GM21717 (cell line): Measurements from ENCODE around the gene GABRE.

Source experiments
- ATAC-seq: cut with Tn5 transposase; IDR thresholded peaks from one replicate; pipeline ENCODE4 v1.9.1; 2021; ENCODE audit warnings: mild to moderate bottlenecking, moderate library complexity; ENCODE audit not compliant: unreplicated experiment

The GABRE gene, protein sequence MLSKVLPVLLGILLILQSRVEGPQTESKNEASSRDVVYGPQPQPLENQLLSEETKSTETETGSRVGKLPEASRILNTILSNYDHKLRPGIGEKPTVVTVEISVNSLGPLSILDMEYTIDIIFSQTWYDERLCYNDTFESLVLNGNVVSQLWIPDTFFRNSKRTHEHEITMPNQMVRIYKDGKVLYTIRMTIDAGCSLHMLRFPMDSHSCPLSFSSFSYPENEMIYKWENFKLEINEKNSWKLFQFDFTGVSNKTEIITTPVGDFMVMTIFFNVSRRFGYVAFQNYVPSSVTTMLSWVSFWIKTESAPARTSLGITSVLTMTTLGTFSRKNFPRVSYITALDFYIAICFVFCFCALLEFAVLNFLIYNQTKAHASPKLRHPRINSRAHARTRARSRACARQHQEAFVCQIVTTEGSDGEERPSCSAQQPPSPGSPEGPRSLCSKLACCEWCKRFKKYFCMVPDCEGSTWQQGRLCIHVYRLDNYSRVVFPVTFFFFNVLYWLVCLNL

DNA sequence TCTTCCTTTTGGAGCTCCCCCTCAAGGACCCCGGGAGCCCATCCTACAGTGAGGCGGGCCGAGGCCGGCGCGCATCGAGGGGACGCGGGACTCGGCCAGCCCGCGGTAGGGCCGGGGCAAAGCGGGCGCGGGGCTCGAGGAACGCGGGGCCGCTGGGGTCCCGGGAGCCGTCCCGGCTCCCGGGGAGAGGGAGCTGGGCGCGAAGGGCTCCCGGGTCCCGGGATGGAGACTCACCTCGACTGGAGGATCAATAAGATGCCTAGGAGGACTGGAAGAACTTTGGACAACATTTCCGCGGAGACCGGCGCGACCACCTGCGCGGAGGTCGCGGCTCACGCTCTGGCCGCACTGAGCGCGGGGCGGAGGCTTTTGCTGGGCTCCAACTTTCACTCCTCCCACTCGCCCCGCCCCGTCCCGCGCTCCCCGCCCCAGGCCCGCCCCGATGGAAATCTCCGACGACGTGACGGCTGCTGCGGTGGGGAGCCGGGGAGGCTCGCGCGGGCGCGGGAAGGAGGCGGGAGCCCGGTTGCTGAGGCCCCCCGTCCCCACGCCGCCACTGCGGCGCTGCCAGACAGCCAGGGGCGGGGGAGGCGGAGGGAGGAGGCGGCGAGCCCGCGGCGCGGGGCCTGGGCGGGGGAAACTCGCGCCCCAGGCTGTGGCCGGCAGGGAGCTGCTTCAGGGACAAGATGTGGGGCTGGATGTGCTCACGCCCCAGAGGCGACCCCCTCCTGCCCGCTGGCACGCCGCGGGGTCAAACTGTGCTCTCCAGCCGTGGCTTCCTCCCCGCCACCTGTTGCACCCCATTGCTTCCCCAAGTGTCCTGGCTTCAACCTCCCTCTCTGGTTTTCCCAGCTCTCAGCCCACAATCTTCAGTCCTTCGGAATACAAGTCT, at the start of gene GABRE:
TSS of gene GABRE (minus strand) at position 341 of the 892 bp plus-strand sequence. CDS start at position 290, 51 bp downstream.
- ATAC-seq: no peak

DNA sequence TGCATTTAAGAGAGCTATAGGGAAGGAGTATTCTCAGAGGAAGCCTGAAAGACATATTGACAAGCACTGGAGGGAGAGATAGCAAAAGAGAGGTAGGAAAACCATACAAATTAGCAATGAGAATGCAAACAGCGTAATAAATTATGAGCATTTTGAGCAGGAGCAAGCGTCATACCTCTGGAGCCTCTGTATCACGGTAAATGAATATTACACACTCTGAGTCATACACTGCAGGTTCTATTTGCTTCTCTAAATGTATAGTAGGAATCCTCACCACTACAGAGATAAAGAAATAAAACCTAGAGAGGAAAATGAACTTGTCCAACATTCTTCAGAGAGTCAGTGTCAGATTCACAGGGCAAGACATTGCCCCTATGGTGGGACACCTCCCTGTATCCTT, 46.4 kb upstream of the GABRE start:
- ATAC-seq: no peak

DNA sequence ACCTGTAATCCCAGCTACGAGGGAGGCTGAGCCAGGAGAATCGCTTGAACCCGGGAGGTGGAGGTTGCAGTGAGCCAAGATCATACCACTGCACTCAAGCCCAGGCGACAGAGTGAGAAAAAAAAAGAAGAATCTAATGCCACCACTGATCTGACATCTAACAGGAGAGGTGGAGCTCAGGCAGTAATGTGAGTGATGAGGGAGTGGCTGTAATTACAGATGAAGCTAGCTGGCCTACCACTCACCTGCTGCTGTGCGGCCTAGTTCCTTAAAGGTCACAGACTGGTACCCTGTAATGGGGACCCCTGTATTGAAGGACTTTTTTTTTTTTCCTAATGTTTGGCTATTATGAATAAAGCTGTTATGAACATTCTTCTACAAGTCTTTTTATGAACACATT, 25.3 kb upstream of the GABRE start:
- ATAC-seq: no peak

DNA sequence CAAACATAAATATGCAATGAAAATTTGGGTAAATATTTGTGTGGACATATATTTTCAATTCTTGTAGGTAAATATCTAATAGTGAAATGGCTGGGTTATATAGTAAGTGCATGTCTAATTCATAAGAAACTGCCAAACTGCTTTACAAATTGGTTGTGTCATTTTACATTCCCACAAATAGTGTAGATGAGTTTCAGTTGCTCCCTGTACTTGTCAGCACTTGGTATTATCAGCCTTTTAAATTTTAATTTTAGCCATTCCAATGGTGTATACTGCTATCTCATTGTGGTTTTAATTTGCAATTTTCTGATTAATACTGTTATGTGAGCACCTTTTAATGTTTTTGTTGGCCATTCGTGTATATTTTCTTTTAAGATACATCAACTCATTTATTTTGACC, 23.1 kb upstream of the GABRE start:
- ATAC-seq: no peak

DNA sequence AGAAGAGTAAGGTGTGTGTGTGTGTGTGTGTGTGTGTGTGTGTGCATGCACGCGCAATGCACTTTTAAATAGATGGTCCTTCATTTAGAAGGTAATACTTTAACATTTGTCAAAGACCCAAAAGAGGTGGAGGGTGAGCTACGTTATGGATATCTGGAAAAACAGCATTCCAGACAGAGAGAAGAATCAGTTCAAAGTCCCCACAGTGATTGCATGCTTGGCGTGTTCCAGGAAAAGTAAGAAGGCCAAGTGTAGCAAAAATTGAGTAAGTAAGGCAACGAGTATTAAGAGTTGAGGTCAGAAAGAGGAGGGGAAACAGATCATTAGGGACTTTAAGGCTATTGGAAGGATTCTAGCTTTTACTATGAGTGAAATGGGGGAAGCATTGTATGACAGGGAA, 21.9 kb upstream of the GABRE start:
- ATAC-seq: no peak

DNA sequence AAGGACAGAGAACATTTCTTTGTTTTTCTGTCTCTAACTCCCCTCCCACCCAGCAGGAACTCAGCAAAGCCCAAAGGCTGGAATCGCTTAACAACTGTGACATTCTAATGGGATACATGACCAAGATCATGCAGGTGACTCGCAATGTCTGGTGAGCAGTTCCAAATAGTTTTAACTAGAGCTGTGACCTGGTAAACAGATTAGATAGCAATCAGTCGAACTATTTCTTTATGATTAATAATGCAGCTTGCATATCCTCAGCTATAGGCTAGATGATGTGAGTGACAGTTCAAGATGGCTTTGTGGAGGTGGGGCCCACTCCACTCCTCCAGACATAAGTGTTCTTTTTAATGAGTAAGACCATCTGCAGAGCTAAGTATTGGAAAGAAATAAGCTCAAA, 20.0 kb upstream of the GABRE start:
- ATAC-seq: no peak

DNA sequence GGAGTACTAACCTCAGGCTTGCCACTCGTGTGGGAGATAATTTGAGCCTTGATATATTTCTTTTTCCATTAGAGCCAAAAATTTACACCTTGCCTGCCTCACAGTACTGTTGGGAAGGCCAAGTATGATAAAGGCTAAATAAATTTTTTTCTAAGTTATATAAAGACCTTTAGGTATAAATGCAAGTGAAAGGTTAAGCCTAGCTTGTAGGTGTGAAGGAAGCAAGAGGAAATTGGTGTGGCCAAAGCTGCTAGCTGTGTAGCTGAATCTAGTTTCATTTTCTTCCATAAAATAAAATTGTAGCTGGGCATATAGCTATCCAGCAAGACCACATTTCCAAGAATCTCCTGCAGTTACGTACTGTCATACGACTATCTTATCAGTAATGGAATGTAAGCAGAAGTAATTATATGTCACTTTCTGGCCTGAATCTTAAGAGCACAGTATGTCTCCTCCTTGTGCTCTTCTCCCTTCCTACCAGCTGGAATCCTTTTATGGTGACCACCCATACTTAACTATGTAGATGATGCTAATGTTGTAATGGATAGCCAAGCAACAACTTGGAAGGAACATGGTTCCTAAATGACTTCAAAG, 14.3 kb upstream of the GABRE start:
- ATAC-seq: no peak

DNA sequence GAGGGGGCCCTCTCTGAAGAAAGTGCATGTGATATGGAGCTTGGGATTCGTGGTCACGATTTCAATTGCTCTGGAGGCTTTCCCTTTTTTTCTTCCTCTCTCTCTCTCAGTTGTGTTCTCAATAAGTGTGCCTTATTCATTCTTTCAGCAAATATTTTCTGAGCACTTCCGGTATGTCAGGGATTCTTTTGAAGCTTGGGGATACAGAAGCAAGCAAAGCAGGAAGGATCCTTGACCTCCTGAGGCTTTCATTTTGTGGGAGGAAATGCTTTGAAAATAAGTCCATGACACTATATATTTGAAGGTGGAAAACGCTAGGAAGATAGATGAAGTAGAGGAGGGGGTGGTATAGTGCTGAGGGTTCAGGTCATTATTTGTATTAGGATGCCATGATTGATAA, 12.6 kb upstream of the GABRE start:
- ATAC-seq: no peak

DNA sequence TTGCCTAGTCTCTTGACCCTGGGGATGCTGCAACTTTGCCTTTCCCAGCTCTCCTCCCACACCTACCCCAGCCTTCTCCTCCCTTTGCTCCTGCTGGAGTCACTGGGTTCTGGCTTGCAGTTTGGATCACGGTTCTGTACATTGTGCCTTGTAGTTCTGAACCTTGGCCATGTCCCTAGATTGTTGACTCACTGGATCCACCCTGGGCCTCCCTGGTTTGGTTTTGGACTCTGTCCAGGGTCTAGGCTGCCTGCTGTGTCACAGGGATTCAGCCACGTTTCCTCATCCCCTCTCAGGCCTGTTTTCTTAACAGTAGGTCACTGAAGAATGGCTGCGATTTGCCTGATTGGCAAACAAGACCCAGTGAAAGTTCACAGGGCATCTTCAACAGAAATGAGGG, 11.5 kb upstream of the GABRE start:
- ATAC-seq: no peak

DNA sequence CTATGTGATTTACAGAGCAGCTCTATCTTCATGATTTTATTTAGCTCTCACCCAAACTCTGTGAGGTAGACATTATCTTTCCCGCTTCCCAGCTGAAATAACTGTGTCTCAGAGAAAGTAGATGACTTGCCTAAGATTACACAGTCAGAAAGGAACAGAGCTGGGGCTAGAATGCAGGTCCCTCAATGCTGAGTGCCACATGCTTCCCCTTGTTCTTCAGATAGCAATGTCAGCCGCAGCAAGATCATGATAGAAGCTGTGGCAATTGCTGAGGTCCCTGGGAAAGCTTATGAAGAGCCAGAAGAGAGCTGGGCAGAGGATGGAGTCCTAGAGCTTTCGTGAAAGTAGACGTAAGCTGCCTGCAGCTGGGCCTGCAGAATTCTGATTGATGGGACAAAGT, 11.1 kb upstream of the GABRE start:
- no peak for ATAC-seq

DNA sequence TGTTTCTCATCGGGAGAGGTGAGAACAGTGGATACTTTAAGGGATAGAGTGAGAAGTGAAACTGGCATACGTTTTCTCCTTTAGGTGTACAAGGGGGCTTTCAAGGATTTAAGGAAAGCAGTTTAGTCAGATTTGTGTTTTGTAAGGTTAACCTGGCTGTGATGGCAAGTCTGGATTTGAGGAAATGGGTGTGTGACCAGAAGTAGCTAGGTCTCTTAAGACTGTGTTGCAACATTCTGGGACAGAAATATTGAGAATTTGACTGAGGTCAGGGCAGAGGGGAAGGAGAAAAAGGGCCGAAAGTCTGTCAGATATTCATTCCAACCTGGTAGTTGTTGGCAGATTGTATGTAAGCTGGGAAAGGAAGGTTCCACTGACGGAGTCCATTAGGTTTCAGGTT, 10.4 kb upstream of the GABRE start:
- ATAC-seq: no peak

DNA sequence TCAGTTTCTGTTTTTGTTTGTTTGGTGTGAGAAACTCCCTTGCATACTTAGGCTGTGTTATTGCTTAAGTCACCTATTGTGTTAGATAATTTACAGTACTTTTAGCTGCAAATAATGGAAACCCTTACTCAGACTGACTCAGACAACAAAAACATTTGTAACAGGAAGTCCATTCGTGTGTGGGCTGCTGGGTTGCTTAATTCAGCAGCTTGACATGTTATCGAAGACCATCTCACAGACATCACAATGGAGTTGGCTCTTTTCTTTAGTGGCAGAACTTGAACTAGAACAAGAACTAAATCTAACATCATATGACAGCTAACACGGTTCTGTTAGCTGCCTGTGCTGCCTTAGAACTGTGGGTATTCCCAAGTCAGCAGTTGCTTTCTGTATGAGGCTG, 9.9 kb upstream of the GABRE start:
- ATAC-seq: no peak

DNA sequence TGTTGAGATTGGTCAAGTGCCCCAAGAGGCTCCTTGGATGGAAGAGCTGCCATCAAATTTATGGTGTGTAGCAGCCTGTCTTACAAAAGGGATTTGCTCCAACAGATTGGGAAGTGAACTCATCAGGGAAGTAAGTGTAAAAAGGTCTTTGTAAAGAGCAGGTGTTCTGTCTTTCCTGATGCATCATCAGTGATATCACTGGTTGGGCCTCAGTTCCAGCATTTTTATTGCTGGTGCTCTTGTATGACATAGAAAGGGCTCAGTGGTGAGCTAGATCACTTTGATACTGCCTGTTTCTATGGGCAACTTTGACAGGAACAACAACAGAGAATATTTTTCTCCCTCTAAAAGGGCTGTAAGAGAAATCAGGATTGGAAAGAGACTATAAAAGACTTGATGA, 8.7 kb upstream of the GABRE start:
- no peak for ATAC-seq

DNA sequence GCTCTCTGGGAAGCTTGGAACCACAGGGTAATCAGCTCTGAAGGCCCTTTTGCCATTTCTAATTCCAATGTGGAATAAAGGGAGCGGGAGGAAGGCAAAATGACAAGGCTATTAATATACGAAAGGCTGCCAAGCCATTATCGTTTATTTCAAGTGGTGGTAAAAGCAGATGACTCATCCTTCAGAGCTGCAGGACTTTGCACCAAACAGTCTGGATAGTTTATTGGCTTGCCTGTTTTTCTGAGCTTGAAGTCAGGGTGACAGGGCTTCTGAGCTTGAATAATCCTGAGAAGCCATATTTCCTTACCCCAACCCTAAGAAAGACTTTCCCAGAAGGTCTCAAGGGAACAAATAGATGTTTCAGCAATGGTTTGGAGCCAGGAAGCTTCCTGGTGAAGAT, 7.7 kb upstream of the GABRE start:
- no peak for ATAC-seq

DNA sequence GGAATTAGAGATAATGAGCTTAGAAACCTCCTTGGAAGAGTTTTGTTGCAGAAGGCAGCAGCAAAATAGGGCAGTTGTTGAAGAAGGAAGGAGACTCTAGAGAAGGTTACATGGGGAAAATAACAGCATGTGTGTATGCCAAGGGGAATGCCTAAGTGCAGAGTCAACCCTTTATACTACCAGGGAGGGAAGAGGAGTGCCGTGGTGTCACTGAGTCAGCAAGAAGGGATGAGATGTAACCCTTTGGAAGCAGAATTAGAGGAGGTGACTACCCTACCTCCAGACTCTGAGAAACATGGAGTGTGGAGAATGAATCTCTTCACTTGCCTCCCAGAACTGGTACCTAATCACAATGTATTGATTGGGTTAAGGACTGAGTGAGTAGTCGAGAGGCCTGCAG, 6.7 kb upstream of the GABRE start:
- no peak for ATAC-seq

DNA sequence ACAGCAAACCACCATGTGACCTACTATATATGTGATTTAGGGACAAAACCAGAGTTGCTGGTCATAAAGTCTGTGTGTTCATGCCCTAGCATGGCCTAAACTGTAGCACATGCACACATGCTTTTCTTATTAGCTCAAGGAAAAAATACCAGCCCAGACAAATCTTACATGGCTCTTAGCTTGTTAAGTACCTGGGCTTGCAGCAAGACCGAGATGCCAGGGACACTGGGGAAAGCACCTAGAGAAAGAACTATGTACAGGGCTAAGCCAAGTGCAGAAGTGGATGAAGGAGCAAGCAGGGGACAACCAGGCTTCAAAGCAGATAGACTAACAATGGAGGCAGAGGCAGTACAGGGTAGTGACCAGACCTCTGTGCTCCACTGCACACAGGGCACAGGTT, 3.4 kb upstream of the GABRE start:
- ATAC-seq: no peak

DNA sequence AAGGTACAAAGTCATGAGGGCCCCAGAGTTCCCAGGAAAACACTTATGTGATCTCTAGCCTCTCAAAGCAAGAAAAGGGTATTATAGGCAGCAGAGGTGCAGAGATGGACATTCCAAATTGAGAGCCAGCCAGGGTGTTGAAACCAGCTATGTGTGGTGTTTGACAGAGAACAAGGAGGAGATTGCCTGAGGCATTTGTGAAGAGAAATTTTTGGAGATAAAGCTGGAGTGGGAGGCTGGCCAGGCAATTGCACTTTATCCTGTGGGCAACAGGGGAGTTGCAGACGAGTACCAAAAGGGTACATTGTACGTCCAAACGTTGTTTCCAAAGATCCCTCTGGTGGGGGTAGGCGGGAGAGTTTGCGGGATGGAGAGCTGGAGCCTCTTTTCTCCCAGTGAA, 2.5 kb upstream of the GABRE start:
- ATAC-seq: no peak

DNA sequence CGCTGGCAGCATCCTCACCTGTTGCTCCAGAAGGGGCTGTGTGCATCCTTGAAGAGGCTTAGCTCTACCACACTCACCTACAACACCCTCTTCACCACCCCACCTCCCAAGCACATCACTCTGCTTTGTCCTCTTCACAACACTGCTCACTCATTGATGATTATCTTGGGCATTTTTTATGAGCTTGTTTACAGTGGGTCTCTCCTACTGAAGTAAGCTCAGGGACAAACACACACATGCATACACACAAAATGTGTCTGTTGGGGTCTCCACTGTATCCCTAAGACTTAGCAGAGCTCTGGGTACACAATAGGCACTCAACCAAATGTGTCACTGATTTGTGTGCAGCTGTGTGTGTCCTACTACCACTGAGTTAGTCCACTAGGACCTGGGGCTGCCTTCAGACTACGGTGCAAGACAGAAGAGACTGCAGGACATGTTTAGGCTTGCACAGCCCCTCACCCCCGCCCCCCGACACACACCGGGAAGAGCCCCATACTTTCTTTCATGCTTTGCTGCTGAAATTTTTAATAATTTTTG, 1.3 kb upstream of the GABRE start:
- ATAC-seq: no peak

DNA sequence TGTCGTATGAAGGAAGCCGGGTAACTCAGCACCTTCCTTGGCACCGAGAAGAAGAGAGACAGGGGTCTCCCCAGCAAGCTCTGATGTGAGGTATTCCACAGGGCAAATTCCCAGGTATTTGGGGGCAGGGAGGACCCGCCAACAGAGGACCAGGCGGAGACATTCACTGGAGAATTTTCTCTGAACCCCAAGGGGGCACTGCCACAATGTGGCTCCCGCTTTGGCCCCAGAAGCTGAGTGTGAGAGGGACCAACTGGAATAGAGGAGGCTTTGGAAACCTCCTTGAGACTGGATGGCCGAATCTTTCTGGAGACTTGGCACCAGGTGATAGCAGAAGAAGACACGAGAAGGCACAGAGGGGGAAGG, 735 bp upstream of the GABRE start:
- ATAC-seq: no peak

DNA sequence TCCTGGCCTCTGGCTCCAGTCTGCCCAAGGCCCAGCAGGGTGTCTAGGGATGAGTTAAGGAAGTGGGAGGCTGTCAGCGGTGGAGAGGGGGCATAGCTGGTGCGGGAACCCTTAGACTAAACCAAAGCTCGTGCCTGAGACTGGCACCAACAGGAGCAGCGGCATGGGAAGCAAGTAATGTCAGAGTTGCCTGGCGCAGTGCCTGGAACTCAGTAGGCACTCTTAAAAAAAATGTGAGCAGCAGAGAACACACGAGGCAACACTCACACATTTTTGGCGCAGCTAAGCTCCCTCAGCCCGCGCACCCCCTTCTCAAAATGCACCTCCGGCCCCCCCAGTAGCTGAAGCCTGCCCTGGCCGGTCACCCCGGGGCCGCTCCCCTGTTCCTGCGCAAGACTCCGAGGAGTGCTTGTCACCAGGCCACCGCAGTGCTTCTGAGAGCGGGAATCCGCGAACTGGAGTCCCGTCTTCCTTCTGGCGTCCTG, 583 bp downstream of the GABRE start:
- no peak for ATAC-seq

DNA sequence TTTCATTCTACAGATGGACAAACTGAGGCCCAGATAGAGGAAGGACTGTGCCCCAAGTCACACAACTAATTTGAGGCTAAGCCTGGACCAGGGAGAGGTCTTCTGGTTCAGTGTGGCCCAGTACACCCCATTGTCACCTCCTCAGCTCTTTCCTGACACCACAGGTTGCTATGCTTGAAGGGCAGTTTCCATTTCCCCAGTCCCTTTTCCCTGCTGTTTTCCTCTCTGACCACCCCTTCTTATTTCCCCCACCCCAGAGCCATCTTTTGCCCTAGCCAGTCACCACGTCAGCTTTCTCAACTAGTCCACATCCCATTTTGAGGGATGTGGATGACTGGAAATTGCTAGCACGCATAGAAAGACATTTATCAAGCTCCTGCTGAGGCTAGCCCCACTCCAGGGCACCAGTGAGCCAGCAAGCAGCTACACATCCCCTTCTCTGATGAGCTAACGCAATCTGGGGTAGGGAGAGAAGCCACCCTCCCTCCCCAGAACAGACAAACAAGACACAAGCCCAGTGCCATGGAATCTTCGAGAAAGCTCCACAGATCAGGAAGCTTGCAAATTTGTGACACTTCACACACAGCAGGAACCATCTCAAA, 1.3 kb downstream of the GABRE start:
- ATAC-seq: no peak
